ENCODE data around the gene ARHGAP26.

ARHGAP26 gene

GRCh38 chr5:143231973-143232812 is 462.0 kb downstream of the ARHGAP26 start:
- no peak for DNase-seq (ENCODE audit: low read depth)
- no peak overlapping the region for H3K4me3 ChIP-seq (ENCODE audit: low read depth, low read length)
- TF ChIP-seq CTCF (IDR thresholded peaks at IDR 0.05; ENCODE audit: control insufficient read depth, extremely low read depth, insufficient read depth) = no peak

GRCh38 chr5:143233031-143233430 is 462.9 kb downstream of the ARHGAP26 start:
- TF ChIP-seq CTCF (IDR thresholded peaks at IDR 0.05; ENCODE audit: control insufficient read depth, extremely low read depth, insufficient read depth) = no peak
- H3K4me3 ChIP-seq (ENCODE audit: low read depth, low read length) = no peak overlapping the region
- DNase-seq (ENCODE audit: low read depth) = no peak

- H3K4me3 ChIP-seq (ENCODE audit: low read depth, low read length) = no peak overlapping the region
- DNase-seq (ENCODE audit: low read depth) = no peak
- TF ChIP-seq CTCF (IDR thresholded peaks at IDR 0.05; ENCODE audit: control insufficient read depth, extremely low read depth, insufficient read depth) = no peak
These were observed 464.1 kb downstream of the ARHGAP26 start for GRCh38 chr5:143234162-143234842.

- DNase-seq (ENCODE audit: low read depth) = no peak
- no peak for TF ChIP-seq CTCF (IDR thresholded peaks at IDR 0.05; ENCODE audit: control insufficient read depth, extremely low read depth, insufficient read depth)
- no peak overlapping the region for H3K4me3 ChIP-seq (ENCODE audit: low read depth, low read length)
These were observed 465.2 kb downstream of the ARHGAP26 start for GRCh38 chr5:143235423-143235822.

- no peak for TF ChIP-seq CTCF (IDR thresholded peaks at IDR 0.05; ENCODE audit: control insufficient read depth, extremely low read depth, insufficient read depth)
- H3K4me3 ChIP-seq (ENCODE audit: low read depth, low read length) = no peak overlapping the region
- no peak for DNase-seq (ENCODE audit: low read depth)
These were observed 466.5 kb downstream of the ARHGAP26 start for GRCh38 chr5:143236682-143237081.

DNA sequence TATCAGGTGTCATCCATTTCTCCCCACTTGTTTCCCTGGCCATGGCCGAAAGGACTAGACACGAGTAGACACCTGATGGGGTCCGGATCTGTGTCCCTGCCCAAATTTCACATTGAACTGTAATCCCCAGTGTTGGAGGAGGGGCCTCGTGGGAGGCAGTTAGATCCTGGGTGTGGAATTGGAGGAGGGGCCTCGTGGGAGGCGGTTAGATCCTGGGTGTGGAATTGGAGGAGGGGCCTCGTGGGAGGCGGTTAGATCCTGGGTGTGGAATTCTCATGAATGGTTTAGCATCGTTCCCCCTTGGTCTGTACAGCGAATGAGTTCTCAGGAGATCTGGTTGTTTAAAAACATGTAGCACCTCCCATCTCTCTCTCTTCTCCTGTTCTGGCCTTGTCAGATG is 467.5 kb downstream of the ARHGAP26 start:
- TF ChIP-seq CTCF (IDR thresholded peaks at IDR 0.05; ENCODE audit: control insufficient read depth, extremely low read depth, insufficient read depth) = no peak
- no peak for DNase-seq (ENCODE audit: low read depth)
- H3K4me3 ChIP-seq (ENCODE audit: low read depth, low read length) = no peak overlapping the region

Data from LNCaP clone FGC (cell line).